GM12878 (cell line): ENCODE results near the gene PAPOLG. TPM values are rescaled to one million over a fixed set of nuclear protein-coding genes. Genes with fewer than 3 reads are reported as not detected.

Source experiments
- ATAC-seq: fragments of 200-7000 bp; cut with Tn5 transposase; 3 replicates; pipeline ENCODE4 v1.9.1; 2020; ENCODE audit warnings: mild to moderate bottlenecking, moderate library complexity
- BruUV-seq: library from RNA; stranded (reverse); fragments of 400-500 nt; replicated peaks from 2 replicates; lab custom pipeline; 2021; lab: Mats Ljungman, UMichigan
- CTCF ChIA-PET: fragments of 300-600 bp; sonication (Branson Sonifier 250); formaldehyde crosslinking; extraction: SDS; loops from one replicate; lab custom pipeline; 2021; ENCODE audit warnings: inconsistent platforms; lab: Yijun Ruan, JAX
- POLR2A ChIA-PET: fragments of 350-600 bp; formaldehyde crosslinking; extraction: SDS; loops from one replicate; lab custom pipeline; 2021; ENCODE audit warnings: inconsistent platforms; lab: Charles Lee
- RAD21 ChIA-PET: fragments of 300-600 bp; sonication (Branson Sonifier 250); formaldehyde crosslinking; loops from one replicate; lab custom pipeline; 2023; ENCODE audit warnings: antibody characterized with exemption; ENCODE audit not compliant: unreplicated experiment; lab: Charles Lee
- SMC1A ChIA-PET: fragments of 300-600 bp; sonication (Branson Sonifier 250); formaldehyde crosslinking; loops from one replicate; lab custom pipeline; 2023; ENCODE audit not compliant: unreplicated experiment, uncharacterized antibody; lab: Charles Lee
- DNase-seq: peaks from one replicate; pipeline ENCODE4 v3.0.0-alpha.2; 2011; ENCODE audit warnings: low read depth, low spot score
- FAIRE-seq: peaks from 3 replicates; lab custom pipeline; 2011; peaks lifted over from hg19 to GRCh38; lab: Jason Lieb, UNC
- H2AFZ ChIP-seq: 2 replicates; pipeline ENCODE4 v1.6.0; 2011; ENCODE audit warnings: low read depth, low read length, control low read depth; ENCODE audit not compliant: control insufficient read depth
- H3K27ac ChIP-seq: 2 replicates; pipeline ENCODE4 v1.5.1; 2011; ENCODE audit warnings: control low read depth; ENCODE audit not compliant: control insufficient read depth, insufficient read depth
- H3K27me3 ChIP-seq, 2 experiments: replicated peaks in 1 of 2; 2 replicates each; pipeline versions ENCODE4 v1.6.0 to v1.6.1; 2011; ENCODE audit warnings: low read length in 1 of 2; ENCODE audit not compliant: control insufficient read depth in 2 of 2, insufficient read depth in 2 of 2
- H3K36me3 ChIP-seq, 2 experiments: 2 replicates each; pipeline ENCODE4 v1.5.1; 2011; ENCODE audit warnings: low read length in 1 of 2; ENCODE audit not compliant: control insufficient read depth in 2 of 2, insufficient read depth in 2 of 2
- H3K4me1 ChIP-seq: 2 replicates; pipeline ENCODE4 v1.6.1; 2011; ENCODE audit warnings: mild to moderate bottlenecking, low read length, moderate library complexity, mixed read lengths; ENCODE audit not compliant: control insufficient read depth, insufficient read depth
- H3K4me2 ChIP-seq: 2 replicates; pipeline ENCODE4 v1.6.0; 2011; ENCODE audit warnings: control low read depth; ENCODE audit not compliant: control insufficient read depth, insufficient read depth
- H3K4me3 ChIP-seq: fragments of 200-600 bp; sonication (generic); 2 replicates; pipeline ENCODE4 v1.5.1; 2016
- H3K79me2 ChIP-seq: 2 replicates; pipeline ENCODE4 v1.6.0; 2011; ENCODE audit warnings: low read length; ENCODE audit not compliant: control insufficient read depth, insufficient read depth
- H3K9ac ChIP-seq: 2 replicates; pipeline ENCODE4 v1.8.0; 2011; ENCODE audit warnings: low read length, control low read depth, mixed read lengths; ENCODE audit not compliant: control insufficient read depth, insufficient read depth
- H3K9me3 ChIP-seq: replicated peaks from 3 replicates; pipeline ENCODE4 v1.5.1; 2011; ENCODE audit warnings: mild to moderate bottlenecking, low read length; ENCODE audit not compliant: control insufficient read depth, insufficient read depth
- H4K20me1 ChIP-seq: 2 replicates; pipeline ENCODE4 v1.6.0; 2011; ENCODE audit not compliant: control insufficient read depth, insufficient read depth
- ATF7 ChIP-seq: fragments of 450-650 bp; IDR thresholded peaks from 2 replicates; pipeline ENCODE4 v1.6.1; 2016; ENCODE audit warnings: low read depth, mild to moderate bottlenecking
- CEBPB ChIP-seq, 2 experiments: fragments of 150-350 bp in 1 of 2; IDR thresholded peaks; 2 replicates each; pipeline ENCODE4 v1.6.1; 2012 to 2014; ENCODE audit warnings: low read depth in 2 of 2, low read length in 2 of 2, borderline replicate concordance in 1 of 2, inconsistent platforms in 1 of 2
- DPF2 ChIP-seq: fragments of 450-650 bp; IDR thresholded peaks from 2 replicates; pipeline ENCODE4 v1.6.1; 2017; ENCODE audit warnings: mild to moderate bottlenecking
- E4F1 ChIP-seq: fragments of 450-650 bp; IDR thresholded peaks from 2 replicates; pipeline ENCODE4 v1.6.1; 2018; ENCODE audit warnings: borderline replicate concordance, mild to moderate bottlenecking; ENCODE audit not compliant: partially characterized antibody
- HDGF ChIP-seq: fragments of 450-650 bp; IDR thresholded peaks from 2 replicates; pipeline ENCODE4 v1.6.1; 2016; ENCODE audit warnings: antibody characterized with exemption
- NBN ChIP-seq: fragments of 450-650 bp; IDR thresholded peaks from 2 replicates; pipeline ENCODE4 v1.6.1; 2016
- PML ChIP-seq: IDR thresholded peaks from 2 replicates; pipeline ENCODE4 v1.6.1; 2012; ENCODE audit warnings: low read length, inconsistent platforms
- POLR2AphosphoS5 ChIP-seq: IDR thresholded peaks from 2 replicates; pipeline ENCODE4 v1.6.1; 2011; ENCODE audit warnings: mild to moderate bottlenecking, low read length, inconsistent platforms
- RBBP5 ChIP-seq: fragments of 200-600 bp; sonication (generic); conservative IDR thresholded peaks from 2 replicates; pipeline ENCODE4 v1.6.1; 2016
- SMARCA5 ChIP-seq: fragments of 450-650 bp; IDR thresholded peaks from 2 replicates; pipeline ENCODE4 v1.6.1; 2017; ENCODE audit warnings: mild to moderate bottlenecking
- TAF1 ChIP-seq: IDR thresholded peaks from 2 replicates; pipeline ENCODE4 v1.6.1; 2011; ENCODE audit warnings: mild to moderate bottlenecking, low read depth, low read length, borderline replicate concordance
- TARDBP ChIP-seq: IDR thresholded peaks from 2 replicates; pipeline ENCODE4 v1.6.1; 2016; ENCODE audit warnings: borderline replicate concordance
- TCF12 ChIP-seq: IDR thresholded peaks from 2 replicates; pipeline ENCODE4 v1.6.1; 2011; ENCODE audit warnings: low read depth, mild to moderate bottlenecking, low read length
- TCF7 ChIP-seq: IDR thresholded peaks from 2 replicates; pipeline ENCODE4 v1.6.1; 2014; ENCODE audit warnings: antibody characterized with exemption, borderline replicate concordance
- ZNF622 ChIP-seq: fragments of 450-650 bp; IDR thresholded peaks from 2 replicates; pipeline ENCODE4 v1.6.1; 2017; ENCODE audit warnings: mild to moderate bottlenecking, inconsistent platforms
- WGBS: methylation state at CpG from one replicate; pipeline ENCODE4 v1.1.6; 2016; ENCODE audit warnings: low lambda C conversion rate; ENCODE audit not compliant: insufficient replicate concordance, insufficient coverage; ENCODE audit errors: missing lambda C conversion rate; 5-methylcytosine and 5-hydroxymethylcytosine counted together
- in situ Hi-C: fragments of 300-500 bp; cut with MboI; formaldehyde crosslinking; loops from 9 replicates; pipeline ENCODE4 v1.14.3; 2018; ENCODE audit warnings: mixed read lengths
- intact Hi-C: fragments of 100-400 bp; cut with micrococcal nuclease; formaldehyde crosslinking; loops from one replicate; pipeline ENCODE4 v1.14.2; 2022; ENCODE audit not compliant: unreplicated experiment
- polyA plus RNA-seq, 11 experiments: library from polyadenylated mRNA; depleted of rRNA in 4 of 11; unstranded in 6 of 11; stranded (reverse) in 5 of 11; fragments of >200 nt; fragmentation: Nextera tagmentation in 4 of 11; fragmentation: Illumina TruSeq in 1 of 11; extraction: Ambion mirVana in 4 of 11; extraction: Trizol in 1 of 11; gene quantifications; 1 replicate in 1 of 11; 2 replicates in 10 of 11; pipeline versions ENCODE4 v1.2.1 to v1.2.3, GENCODE V29; 2011 to 2016; ENCODE audit warnings: inconsistent platforms in 2 of 11, missing spikeins in 2 of 11, low read depth in 1 of 11
- total RNA-seq, 4 experiments: library from RNA; depleted of rRNA in 3 of 4; stranded (reverse); fragments of >200 nt in 3 of 4; fragmentation: Illumina TruSeq in 1 of 4; extraction: Trizol in 1 of 4; gene quantifications; 2 replicates each; pipeline versions ENCODE4 v1.2.1 to v1.2.3, GENCODE V29; 2013 to 2021
- TF ChIP-seq, protein P1 (sequence below): fragments of 450-650 bp; IDR thresholded peaks from 2 replicates; pipeline ENCODE4 v1.6.1; 2017; ENCODE audit warnings: low read depth, mild to moderate bottlenecking, moderate library complexity
- TF ChIP-seq, protein P2 (sequence below): IDR thresholded peaks from 2 replicates; pipeline ENCODE4 v1.6.1; 2012; ENCODE audit warnings: mild to moderate bottlenecking, low read depth, low read length
- TF ChIP-seq, protein P3 (sequence below): IDR thresholded peaks from 2 replicates; pipeline ENCODE4 v1.6.1; 2011; ENCODE audit warnings: low read depth, mild to moderate bottlenecking, low read length, moderate library complexity, borderline replicate concordance; ENCODE audit errors: extremely low read depth

The PAPOLG gene
- total and polyA plus RNA-seq, 10 of the 15 experiments (the other 5 are each of a cell fraction or from before 2014, with no cell fraction given), result 4.2 to 15.8 (median 10.7) TPM

DNA sequence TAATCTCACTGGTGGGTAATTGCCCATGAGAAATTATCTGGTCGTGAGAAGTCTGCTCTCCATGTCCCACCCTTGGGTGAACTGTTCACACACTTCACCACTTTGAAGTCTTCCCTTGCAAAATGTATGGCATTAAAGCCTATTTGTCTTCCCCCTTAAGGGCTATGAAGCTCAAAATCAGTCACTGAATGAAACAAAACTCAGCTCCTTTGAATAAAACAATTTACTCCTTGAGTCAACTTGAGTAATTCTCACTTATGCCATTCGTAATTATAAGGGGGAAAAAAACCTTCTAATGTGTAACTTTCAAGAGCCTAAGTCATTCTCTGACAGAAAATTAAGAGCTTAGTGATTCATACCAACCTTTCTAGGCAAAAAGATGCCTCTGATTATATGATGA is 76.6 kb downstream of the PAPOLG start:
- Histone ChIP-seq H3K79me2 (no peaks in the 10 kb centered on the region), H3K9ac (no peak overlapping the region), H4K20me1 (no peaks in the 10 kb centered on the region), H3K27ac (peak overlapping the region; percentile 32; the same call in 1 of the 2 replicates), H3K4me3 (no peak overlapping the region), H3K9me3 (no peaks in the 10 kb centered on the region), H3K4me2 (no peak overlapping the region), H3K36me3 (no peaks in the 10 kb centered on the region), H2AFZ (no peak overlapping the region; the same call in 1 of the 2 replicates), H3K4me1 (peaks cover 50% of the 10 kb centered on the region), H3K27me3 (no peaks in the 10 kb centered on the region)
- ATAC-seq (peak; percentile 22), FAIRE-seq (no peak), DNase-seq (no peak)
- SMC1A ChIA-PET, result interaction anchor here (0.7 to 1.7 kb wide), 15 partner anchors 9 to 166 kb away, joined by 3 to 14 read pairs (median 4); no protein-coding TSS in a partner anchor
- POLR2A ChIA-PET, result interaction anchor here (0.6 to 1.7 kb wide), 4 partner anchors 9 to 111 kb away, joined by 3 to 8 read pairs (median 5); no protein-coding TSS in a partner anchor
- CTCF ChIA-PET, result interaction anchor here (0.9 to 5.3 kb wide), 6 partner anchors 9 to 166 kb away, joined by 3 to 18 read pairs (median 6); no protein-coding TSS in a partner anchor
- RAD21 ChIA-PET, result interaction anchor here (0.7 to 3.0 kb wide), 13 partner anchors 8 to 166 kb away, joined by 3 to 19 read pairs (median 5); partner anchors contain the start of gene REL
- BruUV-seq, result no TSS peak
- intact Hi-C loops, result no loop called here
- 29% methylated on average over 2 of the region's 2 CpGs for WGBS
- in situ Hi-C loops, result no loop called here
- TF ChIP-seq PML (no peak; the same call in 1 of the 2 replicates), DPF2 (peak; percentile 42; the same call in 1 of the 2 replicates), ATF7 (no peak), RBBP5 (no peak), TAF1 (no peak), SMARCA5 (no peak), NBN (no peak), CEBPB (IDR thresholded peaks at IDR 0.05; ENCODE audit: borderline replicate concordance in 1 of 2, low read depth in 2 of 2, low read length in 2 of 2) (no peak), E4F1 (no peak), HDGF (no peak), TCF7 (0 out of 2 replicates have a peak, but pooled peaks have one; percentile 50), ZNF622 (no peak), TARDBP (no peak), TCF12 (no peak), POLR2AphosphoS5 (no peak)
- TF ChIP-seq, protein P1, sequence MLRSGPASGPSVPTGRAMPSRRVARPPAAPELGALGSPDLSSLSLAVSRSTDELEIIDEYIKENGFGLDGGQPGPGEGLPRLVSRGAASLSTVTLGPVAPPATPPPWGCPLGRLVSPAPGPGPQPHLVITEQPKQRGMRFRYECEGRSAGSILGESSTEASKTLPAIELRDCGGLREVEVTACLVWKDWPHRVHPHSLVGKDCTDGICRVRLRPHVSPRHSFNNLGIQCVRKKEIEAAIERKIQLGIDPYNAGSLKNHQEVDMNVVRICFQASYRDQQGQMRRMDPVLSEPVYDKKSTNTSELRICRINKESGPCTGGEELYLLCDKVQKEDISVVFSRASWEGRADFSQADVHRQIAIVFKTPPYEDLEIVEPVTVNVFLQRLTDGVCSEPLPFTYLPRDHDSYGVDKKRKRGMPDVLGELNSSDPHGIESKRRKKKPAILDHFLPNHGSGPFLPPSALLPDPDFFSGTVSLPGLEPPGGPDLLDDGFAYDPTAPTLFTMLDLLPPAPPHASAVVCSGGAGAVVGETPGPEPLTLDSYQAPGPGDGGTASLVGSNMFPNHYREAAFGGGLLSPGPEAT, result no peak
- TF ChIP-seq, protein P2, sequence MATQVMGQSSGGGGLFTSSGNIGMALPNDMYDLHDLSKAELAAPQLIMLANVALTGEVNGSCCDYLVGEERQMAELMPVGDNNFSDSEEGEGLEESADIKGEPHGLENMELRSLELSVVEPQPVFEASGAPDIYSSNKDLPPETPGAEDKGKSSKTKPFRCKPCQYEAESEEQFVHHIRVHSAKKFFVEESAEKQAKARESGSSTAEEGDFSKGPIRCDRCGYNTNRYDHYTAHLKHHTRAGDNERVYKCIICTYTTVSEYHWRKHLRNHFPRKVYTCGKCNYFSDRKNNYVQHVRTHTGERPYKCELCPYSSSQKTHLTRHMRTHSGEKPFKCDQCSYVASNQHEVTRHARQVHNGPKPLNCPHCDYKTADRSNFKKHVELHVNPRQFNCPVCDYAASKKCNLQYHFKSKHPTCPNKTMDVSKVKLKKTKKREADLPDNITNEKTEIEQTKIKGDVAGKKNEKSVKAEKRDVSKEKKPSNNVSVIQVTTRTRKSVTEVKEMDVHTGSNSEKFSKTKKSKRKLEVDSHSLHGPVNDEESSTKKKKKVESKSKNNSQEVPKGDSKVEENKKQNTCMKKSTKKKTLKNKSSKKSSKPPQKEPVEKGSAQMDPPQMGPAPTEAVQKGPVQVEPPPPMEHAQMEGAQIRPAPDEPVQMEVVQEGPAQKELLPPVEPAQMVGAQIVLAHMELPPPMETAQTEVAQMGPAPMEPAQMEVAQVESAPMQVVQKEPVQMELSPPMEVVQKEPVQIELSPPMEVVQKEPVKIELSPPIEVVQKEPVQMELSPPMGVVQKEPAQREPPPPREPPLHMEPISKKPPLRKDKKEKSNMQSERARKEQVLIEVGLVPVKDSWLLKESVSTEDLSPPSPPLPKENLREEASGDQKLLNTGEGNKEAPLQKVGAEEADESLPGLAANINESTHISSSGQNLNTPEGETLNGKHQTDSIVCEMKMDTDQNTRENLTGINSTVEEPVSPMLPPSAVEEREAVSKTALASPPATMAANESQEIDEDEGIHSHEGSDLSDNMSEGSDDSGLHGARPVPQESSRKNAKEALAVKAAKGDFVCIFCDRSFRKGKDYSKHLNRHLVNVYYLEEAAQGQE, result no peak
- TF ChIP-seq, protein P3, sequence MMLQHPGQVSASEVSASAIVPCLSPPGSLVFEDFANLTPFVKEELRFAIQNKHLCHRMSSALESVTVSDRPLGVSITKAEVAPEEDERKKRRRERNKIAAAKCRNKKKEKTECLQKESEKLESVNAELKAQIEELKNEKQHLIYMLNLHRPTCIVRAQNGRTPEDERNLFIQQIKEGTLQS, result no peak
